ENCODE measurements around the gene LRRC8B.
"Not testable (repeated sequence)": the region's sequence is repeated elsewhere in the genome, so short reads cannot be mapped to it uniquely, and the experiment has no call there.

LRRC8B gene

GRCh38 chr1:89627596-89627962 is 103.0 kb downstream of the LRRC8B start:
- POLR2A ChIA-PET, result no interaction called here
- TF ChIP-seq CTCF (IDR thresholded peaks at IDR 0.05; ENCODE audit: insufficient read depth, low read length, missing control alignments), result no peak
- CTCF ChIA-PET, result interaction anchor here (1.7 to 16.8 kb wide), 3 partner anchors 8 to 134 kb away, joined by 5 to 259 read pairs (median 5); no protein-coding TSS in a partner anchor
- no peak overlapping the region for H3K4me3 ChIP-seq (ENCODE audit: low read depth, low read length)
- no peak for DNase-seq (ENCODE audit: low read depth, low spot score)

- TF ChIP-seq CTCF (IDR thresholded peaks at IDR 0.05; ENCODE audit: insufficient read depth, low read length, missing control alignments), result no peak
- POLR2A ChIA-PET, result no interaction called here
- no peak for DNase-seq (ENCODE audit: low read depth, low spot score)
- CTCF ChIA-PET, result interaction anchor here (0.8 to 16.8 kb wide), 5 partner anchors 10 to 146 kb away, joined by 3 to 259 read pairs (median 5); no protein-coding TSS in a partner anchor
- no peak overlapping the region for H3K4me3 ChIP-seq (ENCODE audit: low read depth, low read length)
These were observed 104.5 kb downstream of the LRRC8B start for GRCh38 chr1:89629146-89629545.

GRCh38 chr1:89629600-89629999 is 105.0 kb downstream of the LRRC8B start:
- H3K4me3 ChIP-seq (ENCODE audit: low read depth, low read length); POLR2A ChIA-PET; DNase-seq (ENCODE audit: low read depth, low spot score): not testable (repeated sequence)
- CTCF ChIA-PET, result interaction anchor here (0.8 to 16.8 kb wide), 6 partner anchors 10 to 146 kb away, joined by 3 to 259 read pairs (median 8); no protein-coding TSS in a partner anchor

GRCh38 chr1:89630048-89630447 is 105.4 kb downstream of the LRRC8B start:
- DNase-seq (ENCODE audit: low read depth, low spot score), result no peak
- ChIA-PET CTCF (interaction anchor here (0.8 to 16.8 kb wide), 5 partner anchors 10 to 147 kb away, joined by 3 to 259 read pairs (median 10); no protein-coding TSS in a partner anchor), POLR2A (no interaction called here)
- H3K4me3 ChIP-seq (ENCODE audit: low read depth, low read length), result no peak overlapping the region
- TF ChIP-seq CTCF (IDR thresholded peaks at IDR 0.05; ENCODE audit: insufficient read depth, low read length, missing control alignments), result no peak

GRCh38 chr1:89631816-89632656 is 107.4 kb downstream of the LRRC8B start:
- no peak for TF ChIP-seq CTCF (IDR thresholded peaks at IDR 0.05; ENCODE audit: insufficient read depth, low read length, missing control alignments)
- DNase-seq (ENCODE audit: low read depth, low spot score), result no peak
- ChIA-PET POLR2A (interaction anchor here (1.0 to 1.5 kb wide), 2 partner anchors 77 to 131 kb away, joined by 4 to 8 read pairs; no protein-coding TSS in a partner anchor), CTCF (interaction anchor here (0.6 to 16.8 kb wide), 16 partner anchors 8 to 1102 kb away, joined by 3 to 259 read pairs (median 4); no protein-coding TSS in a partner anchor)
- H3K4me3 ChIP-seq (ENCODE audit: low read depth, low read length), result peak overlapping the region; percentile 84

GRCh38 chr1:89632657-89633247 is 108.1 kb downstream of the LRRC8B start, which contains the start of gene LRRC8C:
Gene LRRC8C (plus strand): TSS chr1:89633120. CDS start chr1:89686474, 53,354 bp downstream.
- no peak for DNase-seq (ENCODE audit: low read depth, low spot score)
- H3K4me3 ChIP-seq (ENCODE audit: low read depth, low read length), result peak within 1 kb of the TSS; percentile 84
- ChIA-PET POLR2A (interaction anchor here (1.0 to 1.5 kb wide), 2 partner anchors 76 to 131 kb away, joined by 4 to 8 read pairs; no protein-coding TSS in a partner anchor), CTCF (interaction anchor here (0.9 to 16.8 kb wide), 11 partner anchors 8 to 193 kb away, joined by 3 to 259 read pairs (median 5); no protein-coding TSS in a partner anchor)
- peak; percentile 30 for TF ChIP-seq CTCF (IDR thresholded peaks at IDR 0.05; ENCODE audit: insufficient read depth, low read length, missing control alignments)
